WTC11 (cell line): ENCODE data around the gene TMEM151B. TPM values are rescaled to one million over a fixed set of nuclear protein-coding genes. Genes with fewer than 3 reads are reported as not detected.

Experiments used
- ATAC-seq: fragments of 200-7000 bp; cut with Tn5 transposase; 2 replicates; pipeline ENCODE4 v1.10.0; 2021; ENCODE audit warnings: mild to moderate bottlenecking, moderate library complexity
- CTCF ChIA-PET: fragments of 300-600 bp; sonication (Branson Sonifier 250); formaldehyde crosslinking; loops from one replicate; lab custom pipeline; 2021; ENCODE audit warnings: antibody characterized with exemption; lab: Charles Lee
- POLR2A ChIA-PET: fragments of 350-600 bp; sonication (Branson Sonifier 250); formaldehyde crosslinking; loops from one replicate; lab custom pipeline; 2021; ENCODE audit warnings: antibody characterized with exemption; lab: Charles Lee
- DNase-seq: peaks from one replicate; pipeline ENCODE4 v3.0.0; 2021; ENCODE audit warnings: low spot score
- H3K27ac Mint-ChIP-seq: 2 replicates; pipeline ENCODE4 v1.8.0; 2021; ENCODE audit warnings: mixed read lengths
- H3K27me3 Mint-ChIP-seq: 2 replicates; pipeline ENCODE4 v1.8.0; 2021; ENCODE audit warnings: low read depth, mild to moderate bottlenecking, moderate library complexity, mixed read lengths
- H3K36me3 Mint-ChIP-seq: 2 replicates; pipeline ENCODE4 v1.8.0; 2021; ENCODE audit warnings: mixed read lengths
- H3K4me1 Mint-ChIP-seq: 2 replicates; pipeline ENCODE4 v1.8.0; 2022; ENCODE audit warnings: mixed read lengths
- H3K4me3 Mint-ChIP-seq: 2 replicates; pipeline ENCODE4 v1.8.0; 2021; ENCODE audit warnings: mild to moderate bottlenecking, moderate library complexity, mixed read lengths
- H3K9me3 Mint-ChIP-seq: 2 replicates; pipeline ENCODE4 v1.8.0; 2021; ENCODE audit warnings: mixed read lengths
- ELF4 ChIP-seq: sonication (generic); formaldehyde crosslinking; IDR thresholded peaks from 2 replicates; pipeline ENCODE4 v1.8.1; 2022; ENCODE audit warnings: low read depth, mild to moderate bottlenecking, moderate library complexity, missing genetic modification reagents
- EMX1 ChIP-seq: fragments of 250-450 bp; sonication (Bioruptor Pico); IDR thresholded peaks from 2 replicates; pipeline ENCODE4 v1.8.0; 2021; ENCODE audit warnings: mild to moderate bottlenecking
- ERG ChIP-seq: fragments of 250-450 bp; sonication (Bioruptor Pico); IDR thresholded peaks from 2 replicates; pipeline ENCODE4 v1.8.0; 2021; ENCODE audit warnings: mild to moderate bottlenecking
- FOXP4 ChIP-seq: sonication (generic); formaldehyde crosslinking; IDR thresholded peaks from 2 replicates; pipeline ENCODE4 v1.8.0; 2022; ENCODE audit warnings: mild to moderate bottlenecking, missing genetic modification reagents
- GABPB1 ChIP-seq: sonication (generic); formaldehyde crosslinking; IDR thresholded peaks from 2 replicates; pipeline ENCODE4 v1.8.1; 2023; ENCODE audit warnings: mild to moderate bottlenecking, missing genetic modification reagents
- JAZF1 ChIP-seq: fragments of 250-450 bp; sonication (Bioruptor Pico); IDR thresholded peaks from 2 replicates; pipeline ENCODE4 v1.9.0; 2021; ENCODE audit warnings: moderate library complexity, mild to moderate bottlenecking, inconsistent platforms
- NFATC4 ChIP-seq: fragments of 250-450 bp; sonication (Bioruptor Pico); IDR thresholded peaks from 2 replicates; pipeline ENCODE4 v1.9.0; 2021; ENCODE audit warnings: mild to moderate bottlenecking
- NR2C2 ChIP-seq: sonication (generic); formaldehyde crosslinking; IDR thresholded peaks from 2 replicates; pipeline ENCODE4 v1.8.0; 2022; ENCODE audit warnings: mild to moderate bottlenecking, missing genetic modification reagents
- RELA ChIP-seq: sonication (generic); formaldehyde crosslinking; IDR thresholded peaks from 2 replicates; pipeline ENCODE4 v1.8.1; 2022; ENCODE audit warnings: missing genetic modification reagents, mild to moderate bottlenecking, borderline replicate concordance
- RORB ChIP-seq: fragments of 250-450 bp; sonication (Bioruptor Pico); IDR thresholded peaks from 2 replicates; pipeline ENCODE4 v1.9.0; 2021; ENCODE audit warnings: mild to moderate bottlenecking
- TP53 ChIP-seq: sonication (generic); formaldehyde crosslinking; IDR thresholded peaks from 2 replicates; pipeline ENCODE4 v1.8.1; 2023; ENCODE audit warnings: mild to moderate bottlenecking, missing genetic modification reagents
- ZMAT4 ChIP-seq: fragments of 250-450 bp; sonication (Bioruptor Pico); IDR thresholded peaks from 2 replicates; pipeline ENCODE4 v1.9.0; 2021; ENCODE audit warnings: mild to moderate bottlenecking
- ZNF317 ChIP-seq: sonication (generic); formaldehyde crosslinking; IDR thresholded peaks from 2 replicates; pipeline ENCODE4 v1.8.1; 2023; ENCODE audit warnings: low read depth, mild to moderate bottlenecking, moderate library complexity, missing genetic modification reagents, borderline replicate concordance
- ZNF396 ChIP-seq: fragments of 250-450 bp; sonication (Bioruptor Pico); IDR thresholded peaks from 2 replicates; pipeline ENCODE4 v1.8.0; 2021; ENCODE audit warnings: mild to moderate bottlenecking, moderate library complexity, borderline replicate concordance
- ZNF425 ChIP-seq: fragments of 250-450 bp; sonication (Bioruptor Pico); conservative IDR thresholded peaks from 2 replicates; pipeline ENCODE4 v1.9.0; 2021; ENCODE audit warnings: mild to moderate bottlenecking
- ZNF532 ChIP-seq: fragments of 250-450 bp; sonication (Bioruptor Pico); IDR thresholded peaks from 2 replicates; pipeline ENCODE4 v1.9.0; 2021; ENCODE audit warnings: mild to moderate bottlenecking, borderline replicate concordance
- ZNF671 ChIP-seq: fragments of 250-450 bp; sonication (Bioruptor Pico); IDR thresholded peaks from 2 replicates; pipeline ENCODE4 v1.8.0; 2021; ENCODE audit warnings: mild to moderate bottlenecking
- total RNA-seq: library from RNA; stranded (reverse); gene quantifications from 3 replicates; pipeline ENCODE4 v1.2.3, GENCODE V29; 2021
- TF ChIP-seq, protein P1 (sequence below): fragments of 250-450 bp; sonication (Bioruptor Pico); IDR thresholded peaks from 2 replicates; pipeline ENCODE4 v1.9.0; 2021; ENCODE audit warnings: mild to moderate bottlenecking
- TF ChIP-seq, protein P2 (sequence below): sonication (generic); formaldehyde crosslinking; IDR thresholded peaks from 2 replicates; pipeline ENCODE4 v1.8.0; 2022; ENCODE audit warnings: missing genetic modification reagents

TMEM151B gene
- total RNA-seq, 1 experiment from 2014 or later, result 5.5 TPM

DNA sequence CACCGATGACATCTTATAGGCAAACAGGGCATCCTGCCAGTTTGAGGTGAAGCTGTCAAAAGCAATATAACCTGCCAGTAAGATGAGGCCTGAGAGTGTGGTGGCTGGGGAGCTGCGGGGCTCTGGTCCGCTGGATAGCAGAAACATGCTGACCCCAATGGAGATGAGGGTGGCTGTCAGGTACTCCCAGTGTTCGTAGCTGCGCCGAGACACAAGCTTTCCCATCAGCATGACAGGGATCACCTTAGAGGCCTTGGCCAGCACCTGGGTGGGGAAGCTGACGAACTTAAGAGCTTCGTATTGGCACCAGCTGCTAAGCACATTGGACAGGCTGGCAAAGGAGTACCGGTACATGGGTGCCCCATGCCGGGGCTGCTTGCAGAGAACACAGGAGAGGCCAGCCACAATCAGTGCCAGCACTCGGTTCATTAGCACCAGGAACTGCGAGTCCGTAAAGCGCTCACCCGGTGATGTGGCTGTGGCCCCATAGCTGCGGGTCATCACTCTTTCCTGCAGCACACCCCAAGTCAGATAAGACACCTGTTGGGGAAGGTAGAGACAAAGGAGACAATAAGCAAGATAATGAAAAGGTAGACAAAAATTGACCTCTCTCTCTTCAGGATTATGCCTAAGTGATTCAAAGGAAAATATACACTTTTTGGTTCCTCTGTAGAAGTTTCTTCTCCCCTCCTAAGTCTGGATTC, 15.0 kb upstream of the TMEM151B start:
- H3K27me3 Mint-ChIP-seq, result no peaks in the 10 kb centered on the region
- H3K9me3 Mint-ChIP-seq, result no peaks in the 10 kb centered on the region
- H3K4me1 Mint-ChIP-seq, result peaks cover 34% of the 10 kb centered on the region
- peak overlapping the region; percentile 83 for H3K4me3 Mint-ChIP-seq
- POLR2A ChIA-PET, result interaction anchor here (1.0 to 3.7 kb wide), 6 partner anchors 8 to 36 kb away, joined by 3 to 83 read pairs (median 4); partner anchors contain the start of genes HSP90AB1, SLC29A1 and TMEM151B
- H3K36me3 Mint-ChIP-seq, result peaks cover 56% of the 10 kb centered on the region
- ATAC-seq, result peak; percentile 3
- no peak for DNase-seq
- peak overlapping the region; percentile 61 for H3K27ac Mint-ChIP-seq
- CTCF ChIA-PET, result interaction anchor here (1.0 to 4.4 kb wide), 8 partner anchors 11 to 176 kb away, joined by 3 to 76 read pairs (median 6); partner anchors contain the start of gene HSP90AB1
- TF ChIP-seq RELA (no peak), TP53 (CRISPR knock-in tag) (no peak), ZNF671 (CRISPR knock-in tag) (peak; percentile 81; the same call in 1 of the 2 replicates), ZNF396 (CRISPR knock-in tag) (no peak), ERG (CRISPR knock-in tag) (peak; percentile 39; the same call in 1 of the 2 replicates), ZNF425 (peak; percentile 47), FOXP4 (CRISPR knock-in tag) (no peak), EMX1 (0 out of 2 replicates have a peak, but pooled peaks have one; percentile 36), ELF4 (CRISPR knock-in tag) (no peak), NFATC4 (CRISPR knock-in tag) (peak; percentile 53; the same call in 1 of the 2 replicates), ZNF317 (no peak), ZNF532 (0 out of 2 replicates have a peak, but pooled peaks have one; percentile 67), RORB (CRISPR knock-in tag) (no peak), JAZF1 (CRISPR knock-in tag) (no peak), NR2C2 (0 out of 2 replicates have a peak, but pooled peaks have one; percentile 37), GABPB1 (CRISPR knock-in tag) (no peak), ZMAT4 (CRISPR knock-in tag) (no peak)
- TF ChIP-seq, protein P1, sequence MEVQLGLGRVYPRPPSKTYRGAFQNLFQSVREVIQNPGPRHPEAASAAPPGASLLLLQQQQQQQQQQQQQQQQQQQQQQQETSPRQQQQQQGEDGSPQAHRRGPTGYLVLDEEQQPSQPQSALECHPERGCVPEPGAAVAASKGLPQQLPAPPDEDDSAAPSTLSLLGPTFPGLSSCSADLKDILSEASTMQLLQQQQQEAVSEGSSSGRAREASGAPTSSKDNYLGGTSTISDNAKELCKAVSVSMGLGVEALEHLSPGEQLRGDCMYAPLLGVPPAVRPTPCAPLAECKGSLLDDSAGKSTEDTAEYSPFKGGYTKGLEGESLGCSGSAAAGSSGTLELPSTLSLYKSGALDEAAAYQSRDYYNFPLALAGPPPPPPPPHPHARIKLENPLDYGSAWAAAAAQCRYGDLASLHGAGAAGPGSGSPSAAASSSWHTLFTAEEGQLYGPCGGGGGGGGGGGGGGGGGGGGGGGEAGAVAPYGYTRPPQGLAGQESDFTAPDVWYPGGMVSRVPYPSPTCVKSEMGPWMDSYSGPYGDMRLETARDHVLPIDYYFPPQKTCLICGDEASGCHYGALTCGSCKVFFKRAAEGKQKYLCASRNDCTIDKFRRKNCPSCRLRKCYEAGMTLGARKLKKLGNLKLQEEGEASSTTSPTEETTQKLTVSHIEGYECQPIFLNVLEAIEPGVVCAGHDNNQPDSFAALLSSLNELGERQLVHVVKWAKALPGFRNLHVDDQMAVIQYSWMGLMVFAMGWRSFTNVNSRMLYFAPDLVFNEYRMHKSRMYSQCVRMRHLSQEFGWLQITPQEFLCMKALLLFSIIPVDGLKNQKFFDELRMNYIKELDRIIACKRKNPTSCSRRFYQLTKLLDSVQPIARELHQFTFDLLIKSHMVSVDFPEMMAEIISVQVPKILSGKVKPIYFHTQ, result peak; percentile 24; the same call in 1 of the 2 replicates
- TF ChIP-seq, protein P2, sequence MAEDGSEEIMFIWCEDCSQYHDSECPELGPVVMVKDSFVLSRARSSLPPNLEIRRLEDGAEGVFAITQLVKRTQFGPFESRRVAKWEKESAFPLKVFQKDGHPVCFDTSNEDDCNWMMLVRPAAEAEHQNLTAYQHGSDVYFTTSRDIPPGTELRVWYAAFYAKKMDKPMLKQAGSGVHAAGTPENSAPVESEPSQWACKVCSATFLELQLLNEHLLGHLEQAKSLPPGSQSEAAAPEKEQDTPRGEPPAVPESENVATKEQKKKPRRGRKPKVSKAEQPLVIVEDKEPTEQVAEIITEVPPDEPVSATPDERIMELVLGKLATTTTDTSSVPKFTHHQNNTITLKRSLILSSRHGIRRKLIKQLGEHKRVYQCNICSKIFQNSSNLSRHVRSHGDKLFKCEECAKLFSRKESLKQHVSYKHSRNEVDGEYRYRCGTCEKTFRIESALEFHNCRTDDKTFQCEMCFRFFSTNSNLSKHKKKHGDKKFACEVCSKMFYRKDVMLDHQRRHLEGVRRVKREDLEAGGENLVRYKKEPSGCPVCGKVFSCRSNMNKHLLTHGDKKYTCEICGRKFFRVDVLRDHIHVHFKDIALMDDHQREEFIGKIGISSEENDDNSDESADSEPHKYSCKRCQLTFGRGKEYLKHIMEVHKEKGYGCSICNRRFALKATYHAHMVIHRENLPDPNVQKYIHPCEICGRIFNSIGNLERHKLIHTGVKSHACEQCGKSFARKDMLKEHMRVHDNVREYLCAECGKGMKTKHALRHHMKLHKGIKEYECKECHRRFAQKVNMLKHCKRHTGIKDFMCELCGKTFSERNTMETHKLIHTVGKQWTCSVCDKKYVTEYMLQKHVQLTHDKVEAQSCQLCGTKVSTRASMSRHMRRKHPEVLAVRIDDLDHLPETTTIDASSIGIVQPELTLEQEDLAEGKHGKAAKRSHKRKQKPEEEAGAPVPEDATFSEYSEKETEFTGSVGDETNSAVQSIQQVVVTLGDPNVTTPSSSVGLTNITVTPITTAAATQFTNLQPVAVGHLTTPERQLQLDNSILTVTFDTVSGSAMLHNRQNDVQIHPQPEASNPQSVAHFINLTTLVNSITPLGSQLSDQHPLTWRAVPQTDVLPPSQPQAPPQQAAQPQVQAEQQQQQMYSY, result no peak
